Panc1 (cell line): ENCODE data around the gene YOD1.

Source experiments
- CTCF ChIP-seq: fragments of 450-650 bp; IDR thresholded peaks from 2 replicates; pipeline ENCODE4 v1.5.1; 2017; ENCODE audit warnings: mild to moderate bottlenecking
- POLR2AphosphoS5 ChIP-seq: IDR thresholded peaks from 2 replicates; pipeline ENCODE4 v1.6.1; 2012; ENCODE audit warnings: mild to moderate bottlenecking, low read depth, low read length, moderate library complexity
- REST ChIP-seq, 2 experiments: IDR thresholded peaks; 2 replicates each; pipeline ENCODE4 v1.6.1; 2011 to 2012; ENCODE audit warnings: low read depth in 2 of 2, control low read depth in 1 of 2, low read length in 1 of 2, mild to moderate bottlenecking in 1 of 2, moderate library complexity in 1 of 2; ENCODE audit not compliant: insufficient read depth in 1 of 2
- SIN3A ChIP-seq: IDR thresholded peaks from 2 replicates; pipeline ENCODE4 v1.6.1; 2012; ENCODE audit warnings: low read depth, mild to moderate bottlenecking, low read length, moderate library complexity, borderline replicate concordance; ENCODE audit not compliant: insufficient read depth
- TCF7L2 ChIP-seq: IDR thresholded peaks from 2 replicates; pipeline ENCODE4 v1.6.1; 2011; ENCODE audit warnings: mild to moderate bottlenecking, low read depth, low read length, inconsistent platforms

DNA sequence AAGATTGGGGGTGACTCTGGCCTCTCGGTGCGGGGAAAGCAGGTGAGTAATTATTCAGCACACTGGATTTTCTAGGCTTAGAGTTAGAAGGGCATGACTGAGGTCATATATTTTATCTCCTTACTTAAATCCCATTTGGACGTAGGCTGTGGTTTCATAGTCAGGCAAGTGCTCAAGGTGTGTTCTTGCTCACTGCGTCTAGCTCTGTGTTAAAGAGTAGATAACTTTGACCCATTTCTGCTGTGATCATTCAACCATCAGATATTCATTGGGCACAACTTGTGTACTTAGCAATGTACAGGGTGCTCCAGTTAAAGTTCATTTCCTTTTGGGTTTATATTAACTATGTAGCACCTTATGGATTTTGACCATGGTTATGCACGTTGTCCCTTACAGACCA, 16.7 kb upstream of the YOD1 start:
- TF ChIP-seq CTCF (no peak), POLR2AphosphoS5 (no peak), SIN3A (no peak), REST (IDR thresholded peaks at IDR 0.05; ENCODE audit: insufficient read depth in 1 of 2, low read depth in 2 of 2, low read length in 1 of 2) (no peak), TCF7L2 (no peak)
